H9 (cell line): Measurements from ENCODE around the gene ZFP37. TPM values are rescaled to one million over a fixed set of nuclear protein-coding genes. Genes with fewer than 3 reads are reported as not detected.
A peak's percentile ranks its signal among the peaks of the same experiment; 100 is the strongest.

Source experiments
- DNase-seq: peaks from one replicate; pipeline ENCODE4 v3.0.0-alpha.2; 2017
- H2AFZ ChIP-seq: one replicate; pipeline ENCODE4 v1.6.1; 2013; ENCODE audit warnings: mild to moderate bottlenecking, low read length, control low read depth, moderate library complexity
- H2AK5ac ChIP-seq: 2 replicates; pipeline ENCODE4 v1.6.1; 2013; ENCODE audit warnings: low read length, control low read depth, mixed read lengths; ENCODE audit not compliant: insufficient read length
- H2BK120ac ChIP-seq: one replicate; pipeline ENCODE4 v1.6.1; 2013; ENCODE audit warnings: low read depth, mild to moderate bottlenecking, low read length, control low read depth, inconsistent platforms; ENCODE audit not compliant: poor library complexity, severe bottlenecking
- H2BK12ac ChIP-seq: 2 replicates; pipeline ENCODE4 v1.6.1; 2013; ENCODE audit warnings: low read length, control low read depth, mixed read lengths, low read depth; ENCODE audit not compliant: insufficient read length
- H2BK15ac ChIP-seq: 2 replicates; pipeline ENCODE4 v1.6.1; 2013; ENCODE audit warnings: low read depth, low read length, control low read depth
- H2BK20ac ChIP-seq: one replicate; pipeline ENCODE4 v1.6.1; 2013; ENCODE audit warnings: low read depth, mild to moderate bottlenecking, low read length, control low read depth, inconsistent platforms; ENCODE audit not compliant: poor library complexity, severe bottlenecking
- H2BK5ac ChIP-seq: 2 replicates; pipeline ENCODE4 v1.6.1; 2013; ENCODE audit warnings: low read length, control low read depth, mixed read lengths; ENCODE audit not compliant: insufficient read length
- H3K14ac ChIP-seq: 2 replicates; pipeline ENCODE4 v1.6.1; 2013; ENCODE audit warnings: low read length, control low read depth; ENCODE audit not compliant: insufficient read depth
- H3K18ac ChIP-seq: 2 replicates; pipeline ENCODE4 v1.6.1; 2013; ENCODE audit warnings: low read depth, mild to moderate bottlenecking, mixed read lengths, low read length, control low read depth; ENCODE audit not compliant: insufficient read length
- H3K23ac ChIP-seq: 2 replicates; pipeline ENCODE4 v1.6.1; 2013; ENCODE audit warnings: low read length, control low read depth, mixed read lengths, low read depth; ENCODE audit not compliant: insufficient read length
- H3K23me2 ChIP-seq: 2 replicates; pipeline ENCODE4 v1.6.1; 2013; ENCODE audit warnings: low read depth, mild to moderate bottlenecking, mixed read lengths, low read length, control low read depth; ENCODE audit not compliant: insufficient read length, poor library complexity, severe bottlenecking
- H3K27ac ChIP-seq: 2 replicates; pipeline ENCODE4 v1.5.1; 2013; ENCODE audit warnings: low read length, control low read depth, mixed read lengths, low read depth; ENCODE audit not compliant: insufficient read length
- H3K27me3 ChIP-seq: 2 replicates; pipeline ENCODE4 v1.6.1; 2013; ENCODE audit warnings: low read length, control low read depth, inconsistent platforms; ENCODE audit not compliant: insufficient read depth
- H3K4ac ChIP-seq: 2 replicates; pipeline ENCODE4 v1.6.1; 2013; ENCODE audit warnings: low read depth, mild to moderate bottlenecking, control low read depth, inconsistent platforms, low read length, moderate library complexity
- H3K4me1 ChIP-seq: 2 replicates; pipeline ENCODE4 v1.6.1; 2013; ENCODE audit warnings: low read length, control low read depth, inconsistent platforms; ENCODE audit not compliant: insufficient read depth
- H3K4me2 ChIP-seq: 2 replicates; pipeline ENCODE4 v1.6.1; 2013; ENCODE audit warnings: low read length, control low read depth, mixed read lengths; ENCODE audit not compliant: insufficient read length, insufficient read depth
- H3K56ac ChIP-seq: 2 replicates; pipeline ENCODE4 v1.6.1; 2013; ENCODE audit warnings: low read depth, mild to moderate bottlenecking, mixed read lengths, low read length, control low read depth; ENCODE audit not compliant: insufficient read length
- H3K79me1 ChIP-seq: 2 replicates; pipeline ENCODE4 v1.6.1; 2013; ENCODE audit warnings: low read depth, mild to moderate bottlenecking, moderate library complexity, low read length, control low read depth, inconsistent platforms; ENCODE audit not compliant: insufficient read depth, poor library complexity, severe bottlenecking
- H3K79me2 ChIP-seq: 2 replicates; pipeline ENCODE4 v1.6.1; 2013; ENCODE audit warnings: low read length, control low read depth, inconsistent platforms; ENCODE audit not compliant: insufficient read depth
- H3K9ac ChIP-seq: 2 replicates; pipeline ENCODE4 v1.6.1; 2013; ENCODE audit warnings: low read length, control low read depth, mixed read lengths; ENCODE audit not compliant: insufficient read length; ENCODE audit errors: extremely low read depth
- H3K9me3 ChIP-seq: one replicate; pipeline ENCODE4 v1.6.1; 2013; ENCODE audit warnings: low read depth, low read length, inconsistent platforms; ENCODE audit not compliant: control insufficient read depth
- H3T11ph ChIP-seq: one replicate; pipeline ENCODE4 v1.6.1; 2013; ENCODE audit warnings: mild to moderate bottlenecking, low read length, control low read depth, inconsistent platforms
- H4K20me1 ChIP-seq: one replicate; pipeline ENCODE4 v1.6.1; 2013; ENCODE audit not compliant: control insufficient read depth, insufficient read length, insufficient read depth
- H4K5ac ChIP-seq: 2 replicates; pipeline ENCODE4 v1.6.1; 2013; ENCODE audit warnings: low read depth, mild to moderate bottlenecking, mixed read lengths, low read length, control low read depth; ENCODE audit not compliant: insufficient read length
- H4K8ac ChIP-seq: replicated peaks from 2 replicates; pipeline ENCODE4 v1.6.1; 2013; ENCODE audit warnings: low read length, control low read depth, mixed read lengths, low read depth; ENCODE audit not compliant: insufficient read length
- H4K91ac ChIP-seq: 2 replicates; pipeline ENCODE4 v1.6.1; 2013; ENCODE audit warnings: low read depth, mild to moderate bottlenecking, moderate library complexity, mixed read lengths, low read length, control low read depth; ENCODE audit not compliant: insufficient read length
- H3K27ac Mint-ChIP-seq, 3 experiments: 2 replicates in 2 of 3; 3 replicates in 1 of 3; pipeline ENCODE4 v1.8.0; 2020 to 2021; ENCODE audit warnings: mixed read lengths in 3 of 3, mild to moderate bottlenecking in 1 of 3, moderate library complexity in 1 of 3
- H3K27me3 Mint-ChIP-seq: 2 replicates; pipeline ENCODE4 v1.8.0; 2021; ENCODE audit warnings: low read depth, mild to moderate bottlenecking, moderate library complexity, mixed read lengths
- H3K36me3 Mint-ChIP-seq, 3 experiments: 2 replicates in 2 of 3; 3 replicates in 1 of 3; pipeline ENCODE4 v1.8.0; 2020 to 2021; ENCODE audit warnings: low read depth in 3 of 3, mixed read lengths in 3 of 3; ENCODE audit not compliant: insufficient read depth in 1 of 3
- H3K4me1 Mint-ChIP-seq, 2 experiments: 2 replicates each; pipeline ENCODE4 v1.8.0; 2020; ENCODE audit warnings: mixed read lengths in 2 of 2
- H3K4me3 Mint-ChIP-seq, 2 experiments: 2 replicates in 1 of 2; 3 replicates in 1 of 2; pipeline ENCODE4 v1.8.0; 2020 to 2021; ENCODE audit warnings: mild to moderate bottlenecking in 2 of 2, mixed read lengths in 2 of 2, moderate library complexity in 1 of 2
- H3K9me3 Mint-ChIP-seq, 2 experiments: 2 replicates in 1 of 2; 3 replicates in 1 of 2; pipeline ENCODE4 v1.8.0; 2020; ENCODE audit warnings: mild to moderate bottlenecking in 2 of 2, mixed read lengths in 2 of 2, moderate library complexity in 1 of 2
- CTCF ChIP-seq: fragments of 200-600 bp; sonication (generic); conservative IDR thresholded peaks from 3 replicates; pipeline ENCODE4 v1.8.0; 2021; ENCODE audit warnings: antibody characterized with exemption, mild to moderate bottlenecking
- WGBS: extraction: QIAGEN DNeasy Blood & Tissue Kit; methylation state at CpG from one replicate; pipeline ENCODE4 v1.1.7; 2013; ENCODE audit warnings: missing lambda C conversion rate, low lambda C conversion rate, mixed read lengths; ENCODE audit not compliant: insufficient read length; ENCODE audit errors: extremely low coverage; 5-methylcytosine and 5-hydroxymethylcytosine counted together
- total RNA-seq: library from RNA; stranded (reverse); gene quantifications from 2 replicates; pipeline ENCODE4 v1.2.1, GENCODE V29; 2021

Gene ZFP37
- total RNA-seq, 1 experiment from 2014 or later = 5.1 TPM

GRCh38 chr9:113011911-113012381 is 44.6 kb downstream of the ZFP37 start, which contains the start of gene ZNF883:
Gene ZNF883 (minus strand): TSS chr9:113012192.
- WGBS = no CpG with 5 or more reads among the region's 30 CpGs

More at GRCh38 chr9:113011911-113012381, 44.6 kb downstream of the ZFP37 start, which contains the start of gene ZNF883:
- Histone ChIP-seq H3K4me2 (peak within 1 kb of the TSS; percentile 39), H4K20me1 (no peaks in the 10 kb centered on the region), H3K18ac (peak within 1 kb of the TSS; percentile 73), H3K4me1 (no peaks in the 10 kb centered on the region), H3K56ac (no peak within 1 kb of the TSS), H3K23me2 (peaks cover 2% of the 10 kb centered on the region), H4K5ac (no peak within 1 kb of the TSS), H2BK20ac (no peak within 1 kb of the TSS), H4K91ac (no peak within 1 kb of the TSS), H3K23ac (no peak within 1 kb of the TSS), H3K79me1 (no peaks in the 10 kb centered on the region), H3K79me2 (no peaks in the 10 kb centered on the region), H2BK12ac (no peak within 1 kb of the TSS), H3K4ac (no peak within 1 kb of the TSS), H2BK5ac (no peak within 1 kb of the TSS), H4K8ac (no peak within 1 kb of the TSS), H3K9ac (peak within 1 kb of the TSS; percentile 41), H3K9me3 (no peaks in the 10 kb centered on the region), H2BK15ac (no peak within 1 kb of the TSS), H2BK120ac (no peak within 1 kb of the TSS), H3K27me3 (no peaks in the 10 kb centered on the region), H3K27ac (no peak within 1 kb of the TSS), H2AK5ac (no peak within 1 kb of the TSS), H3K14ac (peak within 1 kb of the TSS; percentile 62; the same call in 1 of the 2 replicates), H3T11ph (no peak within 1 kb of the TSS), H2AFZ (peak within 1 kb of the TSS; percentile 35)
- DNase-seq = peak; percentile 82
- peak within 1 kb of the TSS; percentile 82 for H3K4me3 Mint-ChIP-seq
- peaks cover 12 to 23% (median 15%) of the 10 kb centered on the region in 3 experiments; a peak in 6 of 7 replicates for H3K36me3 Mint-ChIP-seq
- peaks cover 51 to 64% of the 10 kb centered on the region in 2 experiments for H3K9me3 Mint-ChIP-seq
- peaks cover 2% of the 10 kb centered on the region for H3K27me3 Mint-ChIP-seq
- TF ChIP-seq CTCF = no peak
- peaks cover 3 to 6% of the 10 kb centered on the region in 2 experiments; a peak in 3 of 4 replicates for H3K4me1 Mint-ChIP-seq
- peak within 1 kb of the TSS in 1 of 3 experiments; percentile 81; a peak in 2 of 7 replicates for H3K27ac Mint-ChIP-seq
